ENCODE data around the gene NRN1.
A peak's percentile ranks its signal among the peaks of the same experiment; 100 is the strongest.

NRN1 gene

DNA sequence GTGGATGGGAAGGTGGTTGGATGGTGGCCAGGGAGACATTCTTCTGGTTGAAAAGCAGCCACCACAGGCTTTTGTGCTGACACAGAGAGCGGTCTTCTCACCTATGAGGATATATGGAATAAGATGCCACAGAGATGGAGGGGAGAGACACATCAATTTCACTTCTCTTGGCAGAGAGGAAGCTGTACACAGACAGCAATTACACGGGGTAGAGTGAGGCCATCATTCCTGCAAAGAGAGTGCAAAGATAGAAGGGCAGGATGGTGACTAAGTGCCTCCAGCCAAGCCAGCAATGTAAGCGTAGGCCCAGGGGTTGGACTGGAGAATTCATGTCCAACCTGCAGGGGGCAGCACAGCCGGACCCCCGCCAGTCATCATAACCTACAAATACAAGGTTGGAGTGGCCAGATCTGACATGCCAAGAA, 56.4 kb downstream of the NRN1 start:
- no peaks in the 10 kb centered on the region for H3K9me3 ChIP-seq (ENCODE audit: control insufficient read depth, insufficient read depth, low read length)
- H3K4me1 ChIP-seq (ENCODE audit: control insufficient read depth, insufficient read depth, low read length), result no peaks in the 10 kb centered on the region
- no CpG with 5 or more reads among the region's 5 CpGs for WGBS (ENCODE audit: insufficient coverage, insufficient read length)
- no peaks in the 10 kb centered on the region for H3K27me3 ChIP-seq (ENCODE audit: control insufficient read depth, insufficient read depth, low read length)
- peak; percentile 41 for DNase-seq (ENCODE audit: low read depth, low spot score)
- H3K27ac ChIP-seq (ENCODE audit: low read length), result no peak overlapping the region
- no peak overlapping the region for H3K4me3 ChIP-seq (ENCODE audit: low read length)
- no peaks in the 10 kb centered on the region for H3K36me3 ChIP-seq (ENCODE audit: control insufficient read depth, insufficient read depth, low read length)

Measured in iPS DF 6.9 (cell line).